H1 (cell line): Measurements from ENCODE around the gene VIM.

Experiments
- BACH1 ChIP-seq: IDR thresholded peaks from 2 replicates; pipeline ENCODE4 v1.6.1; 2012; ENCODE audit warnings: low read length, improper control_type of control experiment
- BRCA1 ChIP-seq: IDR thresholded peaks from 2 replicates; pipeline ENCODE4 v1.6.1; 2012; ENCODE audit warnings: low read depth, low read length, improper control_type of control experiment
- CREB1 ChIP-seq: IDR thresholded peaks from 2 replicates; pipeline ENCODE4 v1.6.1; 2012; ENCODE audit warnings: inconsistent platforms
- POLR2A ChIP-seq, 2 experiments: IDR thresholded peaks; 1 replicate in 1 of 2; 2 replicates in 1 of 2; pipeline ENCODE4 v1.6.1; 2011; ENCODE audit warnings: low read depth in 2 of 2, low read length in 2 of 2, mild to moderate bottlenecking in 2 of 2; ENCODE audit errors: control extremely low read depth in 1 of 2
- POLR2AphosphoS5 ChIP-seq: IDR thresholded peaks from 2 replicates; pipeline ENCODE4 v1.6.1; 2011; ENCODE audit warnings: low read depth, low read length
- SIN3A ChIP-seq, 2 experiments: IDR thresholded peaks in 1 of 2; conservative IDR thresholded peaks in 1 of 2; 2 replicates each; pipeline ENCODE4 v1.6.1; 2011 to 2012; ENCODE audit warnings: low read length in 2 of 2, improper control_type of control experiment in 1 of 2, low read depth in 1 of 2, mild to moderate bottlenecking in 1 of 2
- TCF12 ChIP-seq: IDR thresholded peaks from 2 replicates; pipeline ENCODE4 v1.6.1; 2011; ENCODE audit warnings: low read depth, mild to moderate bottlenecking, low read length
- ZNF274 ChIP-seq: IDR thresholded peaks from 2 replicates; pipeline ENCODE4 v1.7.0; 2012; ENCODE audit warnings: low read length, borderline replicate concordance; ENCODE audit errors: extremely low read depth
- TF ChIP-seq, protein P1 (sequence below), 3 experiments: IDR thresholded peaks; 1 replicate in 2 of 3; 2 replicates in 1 of 3; pipeline versions ENCODE4 v1.5.1 to v1.6.1; 2011; ENCODE audit warnings: low read length in 3 of 3, mild to moderate bottlenecking in 3 of 3, inconsistent platforms in 2 of 3, low read depth in 1 of 3, moderate library complexity in 1 of 3; ENCODE audit not compliant: insufficient read depth in 1 of 3; ENCODE audit errors: control extremely low read depth in 1 of 3
- TF ChIP-seq, protein P2 (sequence below): IDR thresholded peaks from 2 replicates; pipeline ENCODE4 v1.6.1; 2012; ENCODE audit warnings: inconsistent platforms

- TF ChIP-seq, protein P1, sequence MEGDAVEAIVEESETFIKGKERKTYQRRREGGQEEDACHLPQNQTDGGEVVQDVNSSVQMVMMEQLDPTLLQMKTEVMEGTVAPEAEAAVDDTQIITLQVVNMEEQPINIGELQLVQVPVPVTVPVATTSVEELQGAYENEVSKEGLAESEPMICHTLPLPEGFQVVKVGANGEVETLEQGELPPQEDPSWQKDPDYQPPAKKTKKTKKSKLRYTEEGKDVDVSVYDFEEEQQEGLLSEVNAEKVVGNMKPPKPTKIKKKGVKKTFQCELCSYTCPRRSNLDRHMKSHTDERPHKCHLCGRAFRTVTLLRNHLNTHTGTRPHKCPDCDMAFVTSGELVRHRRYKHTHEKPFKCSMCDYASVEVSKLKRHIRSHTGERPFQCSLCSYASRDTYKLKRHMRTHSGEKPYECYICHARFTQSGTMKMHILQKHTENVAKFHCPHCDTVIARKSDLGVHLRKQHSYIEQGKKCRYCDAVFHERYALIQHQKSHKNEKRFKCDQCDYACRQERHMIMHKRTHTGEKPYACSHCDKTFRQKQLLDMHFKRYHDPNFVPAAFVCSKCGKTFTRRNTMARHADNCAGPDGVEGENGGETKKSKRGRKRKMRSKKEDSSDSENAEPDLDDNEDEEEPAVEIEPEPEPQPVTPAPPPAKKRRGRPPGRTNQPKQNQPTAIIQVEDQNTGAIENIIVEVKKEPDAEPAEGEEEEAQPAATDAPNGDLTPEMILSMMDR (IDR thresholded peaks at IDR 0.05; ENCODE audit: control extremely low read depth in 1 of 3, insufficient read depth in 1 of 3, low read depth in 1 of 3, low read length in 3 of 3), result no peak
- TF ChIP-seq BACH1 (no peak), POLR2A (IDR thresholded peaks at IDR 0.05; ENCODE audit: control extremely low read depth in 1 of 2, low read depth in 2 of 2, low read length in 2 of 2) (no peak), CREB1 (no peak), SIN3A (conservative IDR thresholded peaks at IDR 0.05 in 1 of 2, IDR thresholded peaks at IDR 0.05 in 1 of 2; ENCODE audit: low read depth in 1 of 2, low read length in 2 of 2) (no peak), POLR2AphosphoS5 (no peak), BRCA1 (no peak), ZNF274 (no peak), TCF12 (no peak)
- TF ChIP-seq, protein P2, sequence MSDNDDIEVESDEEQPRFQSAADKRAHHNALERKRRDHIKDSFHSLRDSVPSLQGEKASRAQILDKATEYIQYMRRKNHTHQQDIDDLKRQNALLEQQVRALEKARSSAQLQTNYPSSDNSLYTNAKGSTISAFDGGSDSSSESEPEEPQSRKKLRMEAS, result no peak
Measured at GRCh38 chr10:17226891-17227303, 1.1 kb upstream of the VIM start.
